ENCODE results near the gene BMP3.

The BMP3 gene

GRCh38 chr4:81106150-81106549 lies 75.6 kb downstream of the BMP3 start:
- DNase-seq (ENCODE audit: low read depth in 2 of 2) = no peak

Measured in activated CD8-positive, alpha-beta memory T cell treated with anti-CD3 and anti-CD28 coated beads for 4 hours (primary cell).